ENCODE results near the gene SOCS3. TPM values are rescaled to one million over a fixed set of nuclear protein-coding genes. Genes with fewer than 3 reads are reported as not detected.
"Not testable (repeated sequence)": the region's sequence is repeated elsewhere in the genome, so short reads cannot be mapped to it uniquely, and the experiment has no call there.

The SOCS3 gene
- total and polyA plus RNA-seq, 10 of the 15 experiments (the other 5 are each of a cell fraction or from before 2014, with no cell fraction given), result 0.05 to 3.9 (median 1.0) TPM

DNA sequence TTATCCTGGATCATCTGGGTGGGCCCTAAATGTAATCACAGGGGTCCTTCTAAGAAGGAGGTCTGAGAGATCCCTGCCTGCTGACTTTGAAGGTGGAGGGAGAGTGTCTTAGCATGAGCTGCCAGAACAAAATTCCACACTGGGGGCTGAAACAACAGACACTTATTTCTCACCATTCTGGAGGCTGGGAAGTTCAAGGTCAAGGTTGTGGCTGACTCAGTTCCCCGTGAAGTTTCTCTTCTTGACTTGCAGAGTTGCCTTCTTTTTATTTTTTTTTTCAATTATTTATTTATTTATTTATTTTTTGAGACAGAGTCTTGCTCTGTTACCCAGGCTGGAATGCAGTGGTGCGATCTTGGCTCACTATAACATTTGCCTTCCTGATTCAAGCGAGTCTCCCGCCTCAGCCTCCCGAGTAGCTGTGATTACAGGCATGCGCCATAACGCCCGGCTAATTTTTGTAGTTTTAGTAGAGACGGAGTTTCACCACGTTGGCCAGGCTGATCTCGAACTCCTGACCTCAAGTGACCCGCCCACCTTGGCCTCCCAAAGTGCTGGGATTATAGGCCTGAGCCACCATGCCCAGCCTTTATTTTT lies 50.1 kb downstream of the SOCS3 start:
- H3K4me2 ChIP-seq (ENCODE audit: control insufficient read depth, insufficient read depth); H3K27ac ChIP-seq (ENCODE audit: control insufficient read depth, insufficient read depth); BruUV-seq (replicated peaks); H3K9me3 ChIP-seq (replicated peaks; ENCODE audit: control insufficient read depth, insufficient read depth, low read length); H3K27me3 ChIP-seq (replicated peaks in 1 of 2; ENCODE audit: control insufficient read depth in 2 of 2, insufficient read depth in 2 of 2, low read length in 1 of 2); H3K4me3 ChIP-seq; H3K9ac ChIP-seq (ENCODE audit: control insufficient read depth, insufficient read depth, low read length); FAIRE-seq; H4K20me1 ChIP-seq (ENCODE audit: control insufficient read depth, insufficient read depth); DNase-seq (ENCODE audit: low read depth, low spot score); intact Hi-C loops (cut with micrococcal nuclease; ENCODE audit: unreplicated experiment); H3K36me3 ChIP-seq (ENCODE audit: control insufficient read depth in 2 of 2, insufficient read depth in 2 of 2, low read length in 1 of 2); in situ Hi-C loops (cut with MboI); ATAC-seq; H3K79me2 ChIP-seq (ENCODE audit: control insufficient read depth, insufficient read depth, low read length); H3K4me1 ChIP-seq (ENCODE audit: control insufficient read depth, insufficient read depth, low read length); H2AFZ ChIP-seq (ENCODE audit: control insufficient read depth, low read depth, low read length); CTCF ChIA-PET: not testable (repeated sequence)
- POLR2A ChIA-PET, result interaction anchor here (0.6 kb wide), 1 partner anchor 12 kb away, joined by 4 read pairs; no protein-coding TSS in a partner anchor
- 48% methylated on average over 12 of the region's 12 CpGs for WGBS (ENCODE audit: insufficient coverage, insufficient replicate concordance, low lambda C conversion rate, missing lambda C conversion rate)
- RAD21 ChIA-PET (ENCODE audit: unreplicated experiment), result interaction anchor here (1.0 kb wide), 1 partner anchor 38 kb away, joined by 5 read pairs; no protein-coding TSS in a partner anchor
- SMC1A ChIA-PET (ENCODE audit: uncharacterized antibody, unreplicated experiment), result interaction anchor here (0.8 kb wide), 1 partner anchor 46 kb away, joined by 3 read pairs; no protein-coding TSS in a partner anchor

DNA sequence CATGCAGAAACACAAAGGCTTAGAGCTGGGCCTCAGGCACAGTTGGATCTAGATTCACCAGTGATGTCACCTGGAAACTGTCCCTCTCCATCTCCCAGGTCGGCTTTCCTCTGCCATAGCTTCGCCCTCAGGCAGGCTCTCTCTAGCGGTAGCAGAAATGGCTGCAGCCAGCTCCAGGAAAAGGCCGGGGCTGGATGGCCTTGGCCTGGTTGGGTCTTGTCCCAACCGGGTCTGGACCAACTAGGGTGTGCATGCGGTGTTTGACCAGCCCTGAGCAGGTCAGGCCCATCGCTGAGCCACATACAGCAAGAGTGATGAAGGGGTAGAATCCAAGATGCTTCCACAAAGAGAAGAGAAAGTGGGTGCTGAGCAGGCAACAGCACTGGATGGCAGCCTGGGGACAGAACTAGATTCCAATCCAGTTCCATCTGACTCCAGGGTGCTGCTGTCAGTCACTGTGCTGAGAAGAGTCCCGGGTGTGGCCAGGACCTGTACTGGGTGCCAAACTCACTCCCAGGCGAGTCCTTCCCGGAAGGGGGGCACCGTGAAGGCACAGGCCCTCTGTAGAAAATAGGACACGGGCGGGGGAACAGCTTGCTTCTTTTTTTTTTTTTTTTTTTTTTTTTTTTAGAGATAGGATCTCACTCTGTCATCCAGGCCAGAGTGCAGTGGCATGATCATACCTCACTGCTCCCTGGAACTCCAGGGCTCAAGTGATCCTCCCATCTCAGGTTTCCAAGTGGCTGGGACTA lies 51.8 kb downstream of the SOCS3 start:
- Histone ChIP-seq H3K4me1 (ENCODE audit: control insufficient read depth, insufficient read depth, low read length) (no peaks in the 10 kb centered on the region), H3K36me3 (ENCODE audit: control insufficient read depth in 2 of 2, insufficient read depth in 2 of 2, low read length in 1 of 2) (no peaks in the 10 kb centered on the region), H3K9ac (ENCODE audit: control insufficient read depth, insufficient read depth, low read length) (no peak overlapping the region), H3K4me3 (no peak overlapping the region), H4K20me1 (ENCODE audit: control insufficient read depth, insufficient read depth) (no peaks in the 10 kb centered on the region), H3K27me3 (replicated peaks in 1 of 2; ENCODE audit: control insufficient read depth in 2 of 2, insufficient read depth in 2 of 2, low read length in 1 of 2) (no peaks in the 10 kb centered on the region; a peak in 1 of 4 replicates), H3K79me2 (ENCODE audit: control insufficient read depth, insufficient read depth, low read length) (no peaks in the 10 kb centered on the region), H2AFZ (ENCODE audit: control insufficient read depth, low read depth, low read length) (no peak overlapping the region), H3K27ac (ENCODE audit: control insufficient read depth, insufficient read depth) (no peak overlapping the region), H3K4me2 (ENCODE audit: control insufficient read depth, insufficient read depth) (no peak overlapping the region), H3K9me3 (replicated peaks; ENCODE audit: control insufficient read depth, insufficient read depth, low read length) (peaks cover 9% of the 10 kb centered on the region; the same call in 2 of the 3 replicates)
- 37% methylated on average over 13 of the region's 13 CpGs for WGBS (ENCODE audit: insufficient coverage, insufficient replicate concordance, low lambda C conversion rate, missing lambda C conversion rate)
- RAD21 ChIA-PET (ENCODE audit: unreplicated experiment), result interaction anchor here (1.2 to 1.5 kb wide), 2 partner anchors 10 kb away, joined by 3 to 4 read pairs; no protein-coding TSS in a partner anchor
- CTCF ChIA-PET, result interaction anchor here (2.3 kb wide), 1 partner anchor 11 kb away, joined by 8 read pairs; no protein-coding TSS in a partner anchor
- ATAC-seq, result no peak
- in situ Hi-C loops (cut with MboI), result no loop called here
- no peak for DNase-seq (ENCODE audit: low read depth, low spot score)
- POLR2A ChIA-PET, result interaction anchor here (0.6 kb wide), 2 partner anchors 8 to 15 kb away, joined by 5 to 6 read pairs; no protein-coding TSS in a partner anchor
- no peak for FAIRE-seq
- intact Hi-C loops (cut with micrococcal nuclease; ENCODE audit: unreplicated experiment), result no loop called here
- no TSS peak for BruUV-seq (replicated peaks)
- SMC1A ChIA-PET (ENCODE audit: uncharacterized antibody, unreplicated experiment), result interaction anchor here (1.1 kb wide), 1 partner anchor 9 kb away, joined by 3 read pairs; no protein-coding TSS in a partner anchor
- TF ChIP-seq RAD21 (IDR thresholded peaks at IDR 0.05; ENCODE audit: insufficient read depth, low read depth, low read length), result no peak
- TF ChIP-seq IKZF2 (IDR thresholded peaks at IDR 0.05), result no peak
- TF ChIP-seq, protein P1, sequence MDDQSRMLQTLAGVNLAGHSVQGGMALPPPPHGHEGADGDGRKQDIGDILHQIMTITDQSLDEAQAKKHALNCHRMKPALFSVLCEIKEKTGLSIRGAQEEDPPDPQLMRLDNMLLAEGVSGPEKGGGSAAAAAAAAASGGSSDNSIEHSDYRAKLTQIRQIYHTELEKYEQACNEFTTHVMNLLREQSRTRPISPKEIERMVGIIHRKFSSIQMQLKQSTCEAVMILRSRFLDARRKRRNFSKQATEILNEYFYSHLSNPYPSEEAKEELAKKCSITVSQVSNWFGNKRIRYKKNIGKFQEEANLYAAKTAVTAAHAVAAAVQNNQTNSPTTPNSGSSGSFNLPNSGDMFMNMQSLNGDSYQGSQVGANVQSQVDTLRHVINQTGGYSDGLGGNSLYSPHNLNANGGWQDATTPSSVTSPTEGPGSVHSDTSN (IDR thresholded peaks at IDR 0.05; ENCODE audit: insufficient replicate concordance, low read depth, low read length), result no peak
- no peak for TF ChIP-seq RB1 (IDR thresholded peaks at IDR 0.05; ENCODE audit: borderline replicate concordance)
- no peak for TF ChIP-seq TCF12 (IDR thresholded peaks at IDR 0.05; ENCODE audit: low read depth, low read length)
- no peak for TF ChIP-seq RELA (IDR thresholded peaks at IDR 0.05; ENCODE audit: borderline replicate concordance, partially characterized antibody)
- TF ChIP-seq NR2C1 (IDR thresholded peaks at IDR 0.05), result no peak
- TF ChIP-seq, protein P2, sequence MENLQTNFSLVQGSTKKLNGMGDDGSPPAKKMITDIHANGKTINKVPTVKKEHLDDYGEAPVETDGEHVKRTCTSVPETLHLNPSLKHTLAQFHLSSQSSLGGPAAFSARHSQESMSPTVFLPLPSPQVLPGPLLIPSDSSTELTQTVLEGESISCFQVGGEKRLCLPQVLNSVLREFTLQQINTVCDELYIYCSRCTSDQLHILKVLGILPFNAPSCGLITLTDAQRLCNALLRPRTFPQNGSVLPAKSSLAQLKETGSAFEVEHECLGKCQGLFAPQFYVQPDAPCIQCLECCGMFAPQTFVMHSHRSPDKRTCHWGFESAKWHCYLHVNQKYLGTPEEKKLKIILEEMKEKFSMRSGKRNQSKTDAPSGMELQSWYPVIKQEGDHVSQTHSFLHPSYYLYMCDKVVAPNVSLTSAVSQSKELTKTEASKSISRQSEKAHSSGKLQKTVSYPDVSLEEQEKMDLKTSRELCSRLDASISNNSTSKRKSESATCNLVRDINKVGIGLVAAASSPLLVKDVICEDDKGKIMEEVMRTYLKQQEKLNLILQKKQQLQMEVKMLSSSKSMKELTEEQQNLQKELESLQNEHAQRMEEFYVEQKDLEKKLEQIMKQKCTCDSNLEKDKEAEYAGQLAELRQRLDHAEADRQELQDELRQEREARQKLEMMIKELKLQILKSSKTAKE (IDR thresholded peaks at IDR 0.05; ENCODE audit: low read depth, poor library complexity, severe bottlenecking), result no peak
- no peak for TF ChIP-seq FOXM1 (IDR thresholded peaks at IDR 0.05; ENCODE audit: low read depth, low read length)
- TF ChIP-seq NRF1 (conservative IDR thresholded peaks at IDR 0.05; ENCODE audit: low read depth, low read length), result no peak
